Measurements from ENCODE around the gene OCRL. TPM values are rescaled to one million over a fixed set of nuclear protein-coding genes. Genes with fewer than 3 reads are reported as not detected.

Gene OCRL
- total and polyA plus RNA-seq, 5 donors: 7.0 to 14.3 (median 13.1) TPM

DNA sequence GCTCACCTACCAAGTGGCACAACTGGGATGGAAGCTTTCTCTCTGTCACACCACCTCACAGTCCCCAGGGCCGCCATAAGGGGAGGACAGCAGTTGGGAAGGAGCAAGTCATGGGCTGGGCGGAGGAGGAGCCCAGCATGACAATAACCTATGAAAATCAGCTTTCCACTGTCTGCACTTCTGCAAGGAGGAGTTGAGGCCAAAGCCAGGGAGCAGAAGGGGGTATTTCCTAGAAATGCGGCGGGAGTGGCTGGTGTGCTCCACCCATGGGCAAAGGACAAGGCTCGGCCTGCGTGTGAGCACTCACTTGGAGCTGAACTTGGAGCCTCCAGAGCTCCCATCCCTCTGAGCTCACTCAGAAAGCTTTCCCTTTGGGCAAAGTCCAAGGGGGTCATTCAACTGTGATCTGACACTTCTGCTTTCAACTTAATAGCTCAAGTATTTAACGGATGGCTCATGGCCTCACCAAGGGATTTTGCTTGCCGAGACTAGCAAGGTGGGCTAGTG is 96.2 kb downstream of the OCRL start:
- Histone ChIP-seq H3K27me3 (ENCODE audit: control insufficient read depth, insufficient read depth) (no peaks in the 10 kb centered on the region), H3K9me3 (ENCODE audit: control insufficient read depth, low read length) (no peaks in the 10 kb centered on the region), H3K4me1 (ENCODE audit: control insufficient read depth, insufficient read depth, low read length) (no peaks in the 10 kb centered on the region), H3K27ac (ENCODE audit: low read length) (no peak overlapping the region), H3K4me3 (ENCODE audit: low read length) (no peak overlapping the region)
- DNase-seq (no peak), ATAC-seq (no peak)
- intact Hi-C loops (cut with DNase I): loop anchor here (2.0 to 10.0 kb wide), 5 partner anchors 89 to 189 kb away; no protein-coding TSS in a partner anchor
- 80% methylated on average over 8 of the region's 8 CpGs for WGBS

- DNase-seq (peak; percentile 51 to 82 (median 82)), ATAC-seq (peak; percentile 62 to 66)
- no peaks in the 10 kb centered on the region for H3K4me1 ChIP-seq (ENCODE audit: control insufficient read depth, insufficient read depth, low read length)
- intact Hi-C loops (cut with DNase I): loop anchor here (2.0 to 10.0 kb wide), 5 partner anchors 87 to 187 kb away; no protein-coding TSS in a partner anchor
- H3K4me3 ChIP-seq (ENCODE audit: low read length): no peak overlapping the region
- H3K27ac ChIP-seq (ENCODE audit: low read length): no peak overlapping the region
- H3K27me3 ChIP-seq (ENCODE audit: control insufficient read depth, insufficient read depth): no peaks in the 10 kb centered on the region
- H3K9me3 ChIP-seq (ENCODE audit: control insufficient read depth, low read length): no peaks in the 10 kb centered on the region
- 25% methylated on average over 13 of the region's 13 CpGs for WGBS
Measured at GRCh38 chrX:129637217-129638109, 97.4 kb downstream of the OCRL start.

DNA sequence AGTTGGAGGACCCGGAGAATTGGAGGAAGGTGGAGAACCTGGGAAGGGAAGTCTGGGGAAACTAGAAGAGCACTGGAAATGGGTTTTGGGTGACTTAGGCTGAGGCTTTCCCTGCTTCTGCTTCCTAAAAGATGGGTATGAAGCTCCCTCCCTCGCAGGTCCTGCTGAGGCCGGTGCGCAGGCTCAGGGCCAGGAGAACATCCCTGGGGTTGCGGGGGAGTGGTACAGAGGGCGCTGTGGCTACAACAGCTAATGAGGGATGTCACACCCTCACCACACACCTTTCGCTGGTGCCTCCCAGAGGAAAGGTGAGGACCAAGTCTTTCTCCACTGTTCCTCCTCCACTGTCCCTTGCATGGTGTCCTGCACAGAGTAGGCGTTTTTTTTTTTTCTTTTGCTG is 98.9 kb downstream of the OCRL start:
- Histone ChIP-seq H3K4me3 (ENCODE audit: low read length) (no peak overlapping the region), H3K9me3 (ENCODE audit: control insufficient read depth, low read length) (no peaks in the 10 kb centered on the region), H3K4me1 (ENCODE audit: control insufficient read depth, insufficient read depth, low read length) (no peaks in the 10 kb centered on the region), H3K27ac (ENCODE audit: low read length) (no peak overlapping the region), H3K27me3 (ENCODE audit: control insufficient read depth, insufficient read depth) (no peaks in the 10 kb centered on the region)
- intact Hi-C loops (cut with DNase I): loop anchor here in 3 of 4 donors (5.0 to 10.0 kb wide), 3 partner anchors 86 to 186 kb away; no protein-coding TSS in a partner anchor
- 88% methylated on average over 8 of the region's 8 CpGs for WGBS
- ATAC-seq: no peak
- DNase-seq: no peak

DNA sequence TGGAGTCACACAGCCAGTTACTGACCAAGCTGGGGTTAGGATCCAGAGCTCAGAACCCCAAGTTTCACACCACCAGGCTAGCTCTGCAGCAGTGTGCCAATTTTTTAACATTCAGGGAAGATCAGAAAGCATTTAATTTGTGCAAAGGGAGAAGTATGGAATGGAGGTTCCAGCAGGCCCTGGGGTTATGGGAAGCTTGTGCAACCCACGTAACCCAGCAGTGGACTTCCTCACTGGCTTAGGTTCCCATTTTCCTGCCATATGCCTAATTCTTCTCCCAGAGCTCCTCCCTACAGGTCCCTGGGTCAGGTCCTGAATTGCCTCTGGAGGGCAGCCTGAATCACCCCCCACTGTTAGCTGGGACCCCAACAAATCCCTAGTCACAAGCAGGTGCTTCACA is 100.7 kb downstream of the OCRL start:
- Histone ChIP-seq H3K9me3 (ENCODE audit: control insufficient read depth, low read length) (no peaks in the 10 kb centered on the region), H3K4me3 (ENCODE audit: low read length) (no peak overlapping the region), H3K27me3 (ENCODE audit: control insufficient read depth, insufficient read depth) (no peaks in the 10 kb centered on the region), H3K4me1 (ENCODE audit: control insufficient read depth, insufficient read depth, low read length) (no peaks in the 10 kb centered on the region), H3K27ac (ENCODE audit: low read length) (no peak overlapping the region)
- WGBS: 88% methylated on average over 1 of the region's 1 CpG
- DNase-seq (no peak), ATAC-seq (no peak)
- intact Hi-C loops (cut with DNase I): no loop called here

- H3K4me3 ChIP-seq (ENCODE audit: low read length): no peak overlapping the region
- intact Hi-C loops (cut with DNase I): no loop called here
- H3K4me1 ChIP-seq (ENCODE audit: control insufficient read depth, insufficient read depth, low read length): no peaks in the 10 kb centered on the region
- no peak overlapping the region for H3K27ac ChIP-seq (ENCODE audit: low read length)
- no peak for DNase-seq
- H3K27me3 ChIP-seq (ENCODE audit: control insufficient read depth, insufficient read depth): no peaks in the 10 kb centered on the region
- no peaks in the 10 kb centered on the region for H3K9me3 ChIP-seq (ENCODE audit: control insufficient read depth, low read length)
- no peak for ATAC-seq
- WGBS: 83% methylated on average over 3 of the region's 3 CpGs
Measured at GRCh38 chrX:129641469-129641868, 101.4 kb downstream of the OCRL start.

GRCh38 chrX:129641941-129642340 is 101.9 kb downstream of the OCRL start:
- H3K4me1 ChIP-seq (ENCODE audit: control insufficient read depth, insufficient read depth, low read length): no peaks in the 10 kb centered on the region
- DNase-seq: no peak
- H3K27ac ChIP-seq (ENCODE audit: low read length): no peak overlapping the region
- no peaks in the 10 kb centered on the region for H3K9me3 ChIP-seq (ENCODE audit: control insufficient read depth, low read length)
- H3K27me3 ChIP-seq (ENCODE audit: control insufficient read depth, insufficient read depth): no peaks in the 10 kb centered on the region
- no peak overlapping the region for H3K4me3 ChIP-seq (ENCODE audit: low read length)
- 32% methylated on average over 3 of the region's 3 CpGs for WGBS
- no peak for ATAC-seq
- intact Hi-C loops (cut with DNase I): no loop called here

Other genes starting within 250 kb of the OCRL start
- 10 to 100 TPM; 35.6 to 41.5 (median 39.6) TPM for gene SMARCA1, start 16.8 kb upstream of the OCRL start, total RNA-seq
- 20.0 TPM for gene SMARCA1, start 16.8 kb upstream of the OCRL start, polyA plus RNA-seq
- 10 to 100 TPM in 1 of 4 donors, 1 to 10 TPM in 3; 4.0 to 10.5 (median 6.4) TPM for gene APLN, start 114.7 kb downstream of the OCRL start, total RNA-seq
- gene APLN, start 114.7 kb downstream of the OCRL start, polyA plus RNA-seq: 7.0 TPM
- gene XPNPEP2, start 198.7 kb downstream of the OCRL start, total RNA-seq: 1 to 10 TPM; 2.4 to 4.1 (median 3.2) TPM
- gene XPNPEP2, start 198.7 kb downstream of the OCRL start, polyA plus RNA-seq: 1.3 TPM
- gene SASH3, start 239.7 kb downstream of the OCRL start, total RNA-seq: 1 to 10 TPM; 2.1 to 6.0 (median 4.5) TPM
- gene SASH3, start 239.7 kb downstream of the OCRL start, polyA plus RNA-seq: 0.93 TPM